ENCODE results near the gene MVK. TPM values are rescaled to one million over a fixed set of nuclear protein-coding genes. Genes with fewer than 3 reads are reported as not detected.

MVK gene
- total RNA-seq, 4 donors from 2014 or later: 6.2 to 18.7 (median 12.2) TPM

- H3K9me3 ChIP-seq: no peaks in the 10 kb centered on the region
- H3K36me3 ChIP-seq: peaks cover 8 to 87% (median 60%) of the 10 kb centered on the region in 4 donors
- H3K27me3 ChIP-seq: no peaks in the 10 kb centered on the region
- intact Hi-C loops (cut with DNase I): no loop called here
- no peak for DNase-seq (ENCODE audit: extremely low spot score)
- no peak for TF ChIP-seq CTCF (IDR thresholded peaks at IDR 0.05)
- no peak for TF ChIP-seq POLR2A (IDR thresholded peaks at IDR 0.05; ENCODE audit: low read depth)
- no peak for TF ChIP-seq EP300 (IDR thresholded peaks at IDR 0.05)
- no peak for TF ChIP-seq POLR2AphosphoS5 (IDR thresholded peaks at IDR 0.05)
- no peak overlapping the region for H3K4me3 ChIP-seq
- WGBS: 90% methylated on average over 3 of the region's 3 CpGs
- no peak overlapping the region for H3K27ac ChIP-seq (replicated peaks in 1 of 4)
- peaks cover 7 to 14% (median 9%) of the 10 kb centered on the region in 4 donors for H3K4me1 ChIP-seq
Measured at GRCh38 chr12:109567967-109568366, 5.6 kb upstream of the MVK start.

GRCh38 chr12:109568486-109568885 is 5.1 kb upstream of the MVK start:
- Histone ChIP-seq H3K4me3 (no peak overlapping the region), H3K27me3 (no peaks in the 10 kb centered on the region), H3K27ac (replicated peaks in 1 of 4) (no peak overlapping the region), H3K4me1 (peaks cover 8 to 16% (median 10%) of the 10 kb centered on the region in 4 donors), H3K36me3 (peaks cover 8 to 81% (median 57%) of the 10 kb centered on the region in 4 donors), H3K9me3 (no peaks in the 10 kb centered on the region)
- TF ChIP-seq POLR2A (IDR thresholded peaks at IDR 0.05; ENCODE audit: low read depth) (no peak), POLR2AphosphoS5 (IDR thresholded peaks at IDR 0.05) (no peak), CTCF (IDR thresholded peaks at IDR 0.05) (no peak), EP300 (IDR thresholded peaks at IDR 0.05) (no peak)
- DNase-seq (ENCODE audit: extremely low spot score): no peak
- intact Hi-C loops (cut with DNase I): no loop called here
- WGBS: 87% methylated on average over 3 of the region's 7 CpGs

GRCh38 chr12:109571773-109572505 is 1.7 kb upstream of the MVK start:
- 90% methylated on average over 5 of the region's 5 CpGs for WGBS
- H3K36me3 ChIP-seq: peaks cover 0 to 70% (median 39%) of the 10 kb centered on the region in 4 donors
- no peaks in the 10 kb centered on the region for H3K9me3 ChIP-seq

GRCh38 chr12:109572506-109572845 is 1.1 kb upstream of the MVK start:
- TF ChIP-seq POLR2A (IDR thresholded peaks at IDR 0.05; ENCODE audit: low read depth) (no peak), CTCF (IDR thresholded peaks at IDR 0.05) (no peak), POLR2AphosphoS5 (IDR thresholded peaks at IDR 0.05) (no peak), EP300 (IDR thresholded peaks at IDR 0.05) (no peak)
- H3K4me1 ChIP-seq: peaks cover 19 to 33% (median 23%) of the 10 kb centered on the region in 4 donors
- 71% methylated on average over 3 of the region's 3 CpGs for WGBS
- peak overlapping the region in 3 of 4 donors; percentile 77 to 89 (median 82) for H3K27ac ChIP-seq (replicated peaks in 1 of 4)
- no peaks in the 10 kb centered on the region for H3K27me3 ChIP-seq
- intact Hi-C loops (cut with DNase I): no loop called here
- H3K36me3 ChIP-seq: peaks cover 3 to 70% (median 39%) of the 10 kb centered on the region in 4 donors
- no peaks in the 10 kb centered on the region for H3K9me3 ChIP-seq
- no peak for DNase-seq (ENCODE audit: extremely low spot score)
- H3K4me3 ChIP-seq: peak overlapping the region; percentile 66 to 90 (median 84)

More at GRCh38 chr12:109571773-109572505, 1.7 kb upstream of the MVK start:
- Histone ChIP-seq H3K4me3 (no peak overlapping the region), H3K4me1 (peaks cover 19 to 33% (median 23%) of the 10 kb centered on the region in 4 donors), H3K27me3 (no peaks in the 10 kb centered on the region), H3K27ac (replicated peaks in 1 of 4) (no peak overlapping the region)
- intact Hi-C loops (cut with DNase I): no loop called here
- TF ChIP-seq POLR2AphosphoS5 (IDR thresholded peaks at IDR 0.05): no peak
- TF ChIP-seq EP300 (IDR thresholded peaks at IDR 0.05): no peak
- TF ChIP-seq POLR2A (IDR thresholded peaks at IDR 0.05; ENCODE audit: low read depth): no peak
- no peak for TF ChIP-seq CTCF (IDR thresholded peaks at IDR 0.05)
- DNase-seq (ENCODE audit: extremely low spot score): no peak

Data from esophagus muscularis mucosa (tissue), 4 donors.